HG03139 (cell line): ENCODE results near the gene GRM7.

ENCODE experiments used
- ATAC-seq: cut with Tn5 transposase; IDR thresholded peaks from one replicate; pipeline ENCODE4 v1.9.1; 2021; ENCODE audit not compliant: unreplicated experiment

The GRM7 gene

DNA sequence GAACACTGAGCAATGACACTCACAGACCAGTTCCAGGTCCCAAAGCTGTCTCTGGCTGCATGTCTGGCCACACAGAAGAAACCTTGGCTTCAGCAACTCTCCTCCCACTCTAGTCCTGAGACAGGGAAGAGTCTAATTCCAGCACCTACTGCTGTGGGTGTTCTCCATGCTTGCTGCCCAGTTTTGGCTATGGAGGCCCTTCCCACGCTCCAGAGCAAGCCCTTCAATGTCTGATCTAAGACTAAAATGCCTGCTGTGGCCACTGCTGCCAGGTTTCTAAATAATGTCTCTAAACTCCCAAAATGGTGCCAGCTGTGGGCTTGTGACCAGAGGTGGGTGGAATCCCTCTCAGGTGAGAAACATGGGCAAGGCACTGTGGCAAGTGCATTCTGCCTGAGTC is 531.3 kb downstream of the GRM7 start:
- no peak for ATAC-seq

DNA sequence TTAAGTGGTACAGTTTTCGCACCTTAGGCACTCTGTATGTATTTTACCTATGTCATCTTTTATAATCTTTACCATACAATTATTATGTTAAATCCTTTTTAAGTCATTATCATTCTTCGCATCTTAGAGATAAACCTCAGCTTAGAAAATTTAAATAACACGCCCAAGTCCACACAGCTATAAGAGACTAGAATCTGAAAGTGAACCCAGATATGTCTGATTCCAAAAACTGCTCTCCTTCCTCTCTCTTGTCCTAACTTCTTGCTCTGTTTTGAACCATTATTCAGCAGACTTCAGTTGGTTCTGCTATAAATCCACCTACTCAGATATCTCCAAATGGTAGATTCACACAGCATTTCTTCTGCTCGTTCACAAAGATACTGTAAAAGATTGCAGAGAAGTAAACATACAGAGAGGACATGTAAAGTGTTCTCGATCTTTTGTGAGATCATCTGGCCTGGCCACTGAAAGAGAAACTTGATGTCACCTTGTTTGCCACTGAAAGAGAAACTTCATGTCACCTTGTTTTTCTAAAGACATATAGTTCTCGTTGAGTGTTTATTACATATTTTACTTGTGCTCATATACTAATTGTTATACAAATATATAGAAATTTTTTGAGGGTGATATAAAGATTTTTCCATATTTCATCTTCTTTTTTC is 533.2 kb downstream of the GRM7 start:
- ATAC-seq: no peak

- no peak for ATAC-seq
Measured at GRCh38 chr3:7396534-7396933, 535.6 kb downstream of the GRM7 start.

- no peak for ATAC-seq
Measured at GRCh38 chr3:7397097-7397496, 536.2 kb downstream of the GRM7 start.

DNA sequence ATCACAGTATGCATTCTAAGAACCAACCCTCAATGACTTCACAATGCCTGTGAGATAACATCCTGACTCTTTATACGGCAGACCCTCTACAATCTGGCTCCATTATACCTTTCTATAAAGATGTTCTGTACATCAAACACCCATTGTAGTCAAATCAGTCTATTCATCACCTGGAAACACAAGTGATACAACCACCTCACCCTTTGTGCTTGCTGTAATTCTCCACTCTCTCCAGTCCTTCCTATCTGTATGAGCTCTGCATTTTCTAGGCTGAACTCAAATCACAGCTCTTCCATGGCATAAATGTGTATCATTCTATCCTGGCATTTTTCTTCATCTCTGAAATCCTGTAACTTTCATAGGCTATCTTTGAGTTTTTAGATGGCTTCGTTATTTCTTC is 539.4 kb downstream of the GRM7 start:
- ATAC-seq: no peak

GRCh38 chr3:7401418-7401817 is 540.5 kb downstream of the GRM7 start:
- no peak for ATAC-seq

DNA sequence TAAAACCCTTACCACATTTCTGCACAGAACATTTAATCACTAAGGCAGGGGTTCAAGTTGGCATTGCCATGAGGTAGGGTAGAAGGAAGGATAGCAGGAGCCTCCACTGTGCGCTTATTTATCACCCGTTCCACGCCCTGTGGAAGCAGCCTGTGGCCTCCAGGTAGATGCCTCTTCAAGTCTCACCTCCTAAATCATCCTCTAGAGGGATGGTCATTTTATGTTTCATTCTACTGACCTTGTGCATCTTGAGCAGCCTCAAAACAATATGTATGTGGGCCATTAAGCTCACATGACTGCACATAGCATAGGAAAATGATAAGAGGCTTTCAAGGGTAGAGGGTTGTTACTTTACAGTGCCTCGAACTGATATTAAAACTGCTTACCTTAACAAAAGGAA is 546.2 kb downstream of the GRM7 start:
- no peak for ATAC-seq

DNA sequence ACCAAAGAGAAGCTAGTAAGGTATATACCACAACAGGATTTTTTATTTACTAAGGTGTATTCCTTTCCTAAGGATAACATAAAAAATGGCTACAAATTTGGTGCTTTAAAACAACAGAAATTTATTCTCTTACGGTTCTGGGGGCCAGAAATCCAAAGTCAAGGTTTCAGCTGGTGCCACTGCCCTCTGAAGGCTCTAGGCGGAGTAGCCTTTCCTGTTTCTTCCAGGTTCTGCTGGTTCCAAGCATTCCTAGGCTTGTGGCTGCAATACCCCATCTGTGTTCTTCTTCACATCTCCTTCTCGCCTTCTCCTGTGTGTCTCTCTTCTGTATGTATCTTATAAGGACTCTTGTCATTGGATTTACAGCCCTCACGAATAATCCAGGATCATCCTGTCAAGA is 549.9 kb downstream of the GRM7 start:
- no peak for ATAC-seq

DNA sequence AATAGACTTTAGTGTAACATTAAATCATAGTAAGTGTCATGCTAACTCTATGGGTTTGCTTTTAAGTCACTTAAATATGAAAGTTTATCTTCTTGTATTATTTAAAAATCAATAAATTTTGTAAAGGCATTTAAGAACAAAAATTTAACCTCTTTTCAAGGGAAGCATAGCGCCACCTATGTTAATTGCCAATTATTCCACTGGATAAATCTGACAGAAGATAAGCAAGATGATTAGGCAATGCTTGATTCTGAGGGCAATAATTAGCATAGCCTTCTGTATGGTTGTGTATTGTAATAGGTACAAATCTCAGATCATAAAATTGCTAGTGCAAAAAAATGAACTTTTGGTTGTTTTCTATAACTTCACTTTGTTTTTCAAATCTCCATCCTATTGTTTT is 560.1 kb downstream of the GRM7 start:
- ATAC-seq: no peak

DNA sequence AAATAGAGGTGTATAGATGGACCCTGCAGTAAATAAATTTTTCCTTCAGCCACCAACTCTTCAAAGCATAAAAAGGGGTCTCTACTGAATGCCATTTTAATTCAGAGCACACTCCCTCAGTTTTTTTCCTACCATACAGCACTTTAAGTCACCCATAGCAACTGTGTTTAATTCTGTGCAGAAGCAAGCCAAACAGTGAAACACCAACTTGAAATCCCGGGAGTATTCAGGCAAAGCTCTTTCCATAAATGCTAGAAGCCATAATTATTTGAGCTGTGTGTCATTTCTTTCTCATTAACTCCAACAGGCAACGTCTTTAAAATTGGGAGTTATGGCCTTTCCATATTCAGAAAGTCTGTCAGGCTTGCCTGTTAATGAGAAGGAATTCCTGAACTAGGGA is 562.1 kb downstream of the GRM7 start:
- ATAC-seq: no peak

DNA sequence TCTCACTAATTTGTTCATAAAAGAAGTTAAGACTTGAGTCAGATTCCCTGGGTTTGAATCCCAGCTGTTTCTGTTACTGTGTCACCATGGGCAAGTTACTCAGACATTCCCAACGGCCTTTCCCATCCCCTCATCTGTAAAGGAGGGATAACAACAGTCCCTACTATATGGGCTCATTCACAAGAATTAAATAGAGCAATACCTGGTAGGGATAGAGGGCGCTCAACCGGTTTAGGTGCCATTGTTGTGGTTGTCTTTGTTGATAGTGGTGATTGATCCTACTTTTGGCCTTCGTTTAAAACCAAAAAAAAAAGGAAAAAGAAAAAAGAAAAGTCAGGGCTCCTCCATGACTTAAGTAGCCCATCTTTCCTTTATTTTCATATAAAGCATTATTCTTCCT is 563.1 kb downstream of the GRM7 start:
- ATAC-seq: no peak

DNA sequence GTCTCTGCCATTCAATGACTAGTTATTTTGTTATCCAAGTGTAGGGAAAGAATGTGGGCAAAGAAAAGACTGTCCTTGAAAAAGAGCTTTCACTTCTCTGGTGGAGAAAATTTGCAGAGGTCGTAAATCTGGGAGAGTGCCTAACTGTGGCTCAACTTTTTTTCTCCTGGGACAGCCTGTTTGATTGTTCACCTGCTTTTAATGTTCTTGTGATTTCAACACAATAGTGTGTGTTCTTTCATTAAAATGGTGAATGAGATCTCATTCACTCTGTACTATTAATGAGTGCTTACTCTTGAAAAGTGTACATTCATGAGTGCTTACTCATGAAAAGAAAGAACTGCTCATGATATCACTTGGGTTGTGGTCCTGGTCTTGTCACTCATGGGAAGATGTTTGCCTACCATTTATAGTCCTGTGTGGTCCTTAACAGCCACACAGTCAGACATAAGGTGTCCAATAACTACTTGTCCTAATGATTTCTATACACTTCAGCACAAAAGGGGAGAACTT is 567.3 kb downstream of the GRM7 start:
- no peak for ATAC-seq

- no peak for ATAC-seq
Measured at GRCh38 chr3:7432610-7433009, 571.7 kb downstream of the GRM7 start.

GRCh38 chr3:7433073-7433472 is 572.2 kb downstream of the GRM7 start:
- no peak for ATAC-seq

GRCh38 chr3:7436542-7436941 is 575.6 kb downstream of the GRM7 start:
- ATAC-seq: no peak

- ATAC-seq: no peak
Measured at GRCh38 chr3:7437231-7437630, 576.3 kb downstream of the GRM7 start.

DNA sequence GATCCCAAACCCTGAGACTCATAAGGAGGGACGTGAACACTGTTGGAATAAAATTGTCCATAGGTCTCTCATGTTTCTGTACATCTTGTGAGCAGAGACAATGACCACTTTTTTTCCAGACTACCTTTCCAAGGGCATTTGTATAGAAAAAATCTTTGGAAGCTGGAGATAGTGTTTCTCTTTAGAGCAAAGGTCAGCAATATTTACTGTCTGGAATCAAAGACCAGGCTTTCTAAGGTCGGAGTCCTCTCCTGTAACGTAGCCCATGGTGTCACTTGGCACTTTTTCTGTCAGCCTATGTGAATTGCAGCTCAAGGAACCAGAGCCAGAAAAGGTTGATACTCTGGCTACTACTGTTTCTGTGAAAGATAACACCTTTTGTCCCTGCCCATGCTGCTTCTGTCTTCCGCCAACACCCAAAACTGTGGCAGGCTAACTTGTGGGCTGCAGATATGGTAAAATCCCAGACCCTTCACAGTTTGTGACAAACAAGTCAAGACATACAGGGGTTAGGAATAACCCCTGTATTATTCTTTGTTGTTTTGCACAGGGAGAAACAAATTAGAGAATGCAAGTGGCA is 578.3 kb downstream of the GRM7 start:
- no peak for ATAC-seq

DNA sequence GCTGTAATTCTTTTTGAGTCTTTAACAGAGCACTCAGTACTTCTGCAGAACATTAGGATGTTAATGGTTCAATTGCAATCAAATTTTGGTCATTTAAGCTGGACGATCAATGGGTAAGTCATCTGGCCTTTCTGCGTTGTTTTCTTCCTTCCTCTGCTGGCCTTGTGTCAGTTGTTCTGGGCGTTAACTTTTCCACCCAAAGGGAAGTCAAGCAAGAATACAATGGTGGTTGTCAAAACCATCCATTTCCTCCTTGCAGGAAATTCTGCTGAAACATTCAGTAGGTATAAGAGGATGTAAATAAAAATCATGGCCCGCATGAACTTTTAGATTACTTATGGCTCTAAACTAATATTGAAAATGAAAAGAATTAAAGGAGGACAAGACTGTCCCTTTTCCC is 584.0 kb downstream of the GRM7 start:
- ATAC-seq: no peak

DNA sequence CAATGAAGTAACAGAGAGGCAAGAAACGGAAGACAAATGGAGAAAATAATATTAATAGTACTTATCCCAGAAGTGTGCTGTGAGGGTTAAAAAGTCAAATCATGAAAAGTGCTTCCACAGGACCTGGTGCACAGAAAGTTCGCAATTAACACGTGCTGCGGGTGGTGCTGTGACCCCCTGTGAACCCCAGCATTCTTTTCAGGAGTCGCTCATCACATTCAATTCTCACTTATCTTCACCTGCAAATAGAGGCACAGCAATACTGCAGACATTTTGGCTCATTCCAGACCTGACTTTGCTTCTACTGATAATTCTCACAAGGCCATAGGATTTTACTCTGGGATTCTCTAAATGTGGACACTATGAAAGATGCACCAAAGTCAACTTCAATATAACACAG is 584.4 kb downstream of the GRM7 start:
- no peak for ATAC-seq

GRCh38 chr3:7447197-7447769 is 586.4 kb downstream of the GRM7 start:
- peak; percentile 96 for ATAC-seq

GRCh38 chr3:7456386-7456785 is 595.5 kb downstream of the GRM7 start:
- no peak for ATAC-seq

DNA sequence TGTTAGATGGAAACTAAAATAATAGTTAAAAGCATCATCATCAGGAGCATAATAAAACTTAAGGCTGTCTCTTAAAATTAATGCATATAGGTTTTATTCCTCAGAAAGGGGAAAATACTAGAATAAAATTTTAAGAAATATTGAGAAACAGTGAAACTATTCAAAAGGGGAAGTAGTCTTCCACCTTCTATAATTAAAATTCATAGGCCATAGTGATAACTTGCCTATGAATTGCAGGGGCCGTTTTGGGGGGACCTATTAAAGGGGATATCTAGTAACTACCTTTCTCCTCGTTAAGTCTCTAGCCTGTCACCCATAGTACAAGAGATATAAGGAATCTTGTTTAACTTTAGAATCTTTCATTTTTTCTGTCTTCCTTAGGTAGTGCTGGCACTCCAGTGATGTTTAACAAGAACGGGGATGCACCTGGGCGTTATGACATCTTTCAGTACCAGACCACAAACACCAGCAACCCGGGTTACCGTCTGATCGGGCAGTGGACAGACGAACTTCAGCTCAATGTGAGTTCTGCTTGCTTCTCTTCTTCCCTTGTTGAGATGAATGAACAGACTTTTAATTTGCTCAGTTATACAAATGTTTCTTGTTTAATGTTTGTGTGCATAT is 600.4 kb downstream of the GRM7 start:
- peak; percentile 81 for ATAC-seq
